GM19328 (cell line): ENCODE data around the gene MSL3B.
"Not testable (repeated sequence)": the region's sequence is repeated elsewhere in the genome, so short reads cannot be mapped to it uniquely, and the experiment has no call there.

Experiments
- ATAC-seq: cut with Tn5 transposase; IDR thresholded peaks from one replicate; pipeline ENCODE4 v1.9.1; 2021; ENCODE audit warnings: mild to moderate bottlenecking, moderate library complexity; ENCODE audit not compliant: unreplicated experiment

Gene MSL3B

DNA sequence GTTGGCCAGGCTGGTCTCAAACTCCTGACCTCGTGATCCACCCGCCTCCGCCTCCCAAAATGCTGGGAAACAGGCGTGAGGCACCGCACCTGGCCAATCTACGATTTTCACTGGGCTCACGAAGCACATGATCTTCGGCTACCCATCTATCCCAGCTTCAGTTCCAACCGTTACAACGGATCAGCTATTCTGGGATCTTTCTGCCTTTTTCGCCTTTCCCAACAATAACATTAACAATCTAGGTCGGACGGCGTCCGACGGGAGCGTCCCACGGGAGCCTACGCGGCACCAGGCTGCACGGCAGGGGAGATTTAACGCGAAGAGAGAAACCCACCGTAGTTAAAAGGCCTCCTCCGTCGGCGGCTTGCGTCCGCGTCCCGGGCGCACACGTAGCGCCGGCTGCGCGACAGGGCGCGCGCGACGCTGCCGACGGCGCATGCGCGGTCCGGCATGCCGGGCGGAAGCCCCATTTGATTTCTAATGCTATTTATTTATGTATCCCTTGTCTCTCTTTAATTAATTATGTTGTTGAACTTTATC, at the start of gene MSL3B:
Gene MSL3B (minus strand): TSS at position 394 of the 540 bp plus-strand sequence.
- ATAC-seq = no peak

DNA sequence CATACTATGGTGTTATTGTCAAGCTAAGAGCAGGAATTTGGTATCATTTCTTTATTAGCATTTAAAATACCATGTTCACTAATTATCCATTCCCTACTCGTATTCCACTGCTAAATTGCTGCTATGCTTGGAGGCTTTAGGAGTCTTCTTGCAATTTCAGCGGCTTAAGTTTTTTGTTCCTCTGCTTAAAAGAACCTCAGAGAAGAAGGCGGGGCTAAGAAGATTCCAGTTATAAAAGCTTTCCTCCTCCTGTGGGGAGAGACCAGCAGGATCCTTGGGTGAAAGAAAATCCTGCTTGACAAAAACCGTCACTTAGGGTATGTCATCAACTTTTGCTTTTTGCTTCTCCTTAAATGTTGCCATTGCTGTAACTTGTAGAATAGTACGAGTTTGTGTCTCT, 48.9 kb upstream of the MSL3B start, which contains the start of gene TRPM8:
Gene TRPM8 (plus strand): TSS at position 258 of the 400 bp plus-strand sequence. CDS start 9,165 bp downstream, outside the sequence.
- no peak for ATAC-seq

DNA sequence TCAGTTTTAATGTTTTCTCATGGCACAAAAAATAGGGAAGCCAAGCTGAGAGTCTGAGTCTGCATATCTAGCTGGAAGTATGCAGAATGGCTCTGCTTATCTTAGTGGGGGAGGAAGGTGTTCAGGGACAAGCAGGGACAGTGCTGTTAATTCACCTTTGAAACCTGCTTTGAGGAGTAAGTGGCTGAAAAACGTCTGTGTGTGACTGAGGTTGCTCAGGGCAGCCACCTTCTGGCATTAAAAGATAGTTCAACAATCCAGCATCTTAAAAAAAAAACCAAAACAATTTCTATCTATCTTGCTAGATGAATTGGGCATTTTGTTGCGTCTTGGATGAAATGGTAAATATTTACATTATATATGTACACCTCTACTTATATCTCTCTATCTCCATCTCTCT, 46.9 kb upstream of the MSL3B start:
- no peak for ATAC-seq

DNA sequence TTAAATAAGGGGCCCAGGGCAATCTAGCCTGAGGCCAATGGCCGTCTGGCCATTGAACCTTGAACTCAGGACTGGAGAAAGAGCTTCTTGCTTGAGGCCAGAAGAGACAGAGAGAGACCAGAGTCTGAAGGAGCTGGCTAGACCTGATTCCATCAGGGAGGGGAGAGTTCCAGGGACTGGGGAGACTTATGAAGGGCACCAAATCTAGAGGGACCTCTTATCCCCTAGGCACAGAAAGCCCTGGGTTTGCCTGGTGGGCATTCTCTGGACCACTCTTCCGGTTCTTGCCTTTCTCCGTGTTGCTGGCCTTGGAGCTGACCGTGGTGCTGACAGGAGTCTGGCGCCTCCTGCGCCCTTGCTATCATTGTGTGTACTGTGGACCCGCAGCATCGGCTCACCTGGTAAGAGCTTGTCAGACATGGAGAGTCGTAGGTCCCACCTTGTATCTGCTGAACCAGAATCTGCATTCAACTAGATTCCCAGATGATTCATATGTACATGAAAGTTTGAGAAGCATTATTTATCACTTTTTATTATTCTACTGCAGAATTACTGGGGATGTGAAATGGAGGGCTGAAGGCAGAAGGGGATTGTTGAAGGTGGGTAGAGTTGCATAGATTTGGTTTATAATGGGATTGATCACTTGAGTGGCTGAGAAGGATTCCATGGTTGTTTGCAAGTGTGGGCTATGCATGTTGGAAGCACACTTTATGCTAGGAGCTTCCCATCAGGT, 44.7 kb upstream of the MSL3B start:
- no peak for ATAC-seq

DNA sequence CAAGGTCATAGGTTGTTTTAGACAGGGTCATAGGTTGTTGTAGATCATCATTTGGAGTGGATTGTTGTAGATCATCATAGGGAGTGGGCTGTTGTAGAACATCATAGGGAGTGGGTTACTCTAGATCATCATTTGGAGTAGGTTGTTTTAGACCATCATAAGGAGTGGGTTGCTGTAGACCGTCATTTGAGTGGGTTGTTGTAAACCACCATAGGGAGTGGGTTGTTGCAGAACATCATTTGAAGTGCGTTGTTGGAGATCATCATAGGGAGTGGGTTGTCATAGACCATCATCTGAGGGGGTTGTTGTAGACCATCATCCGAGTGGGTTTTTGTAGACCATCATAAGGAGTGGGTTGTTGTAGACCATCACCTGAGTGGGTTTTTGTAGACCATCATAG, 39.4 kb upstream of the MSL3B start:
- ATAC-seq = no peak

DNA sequence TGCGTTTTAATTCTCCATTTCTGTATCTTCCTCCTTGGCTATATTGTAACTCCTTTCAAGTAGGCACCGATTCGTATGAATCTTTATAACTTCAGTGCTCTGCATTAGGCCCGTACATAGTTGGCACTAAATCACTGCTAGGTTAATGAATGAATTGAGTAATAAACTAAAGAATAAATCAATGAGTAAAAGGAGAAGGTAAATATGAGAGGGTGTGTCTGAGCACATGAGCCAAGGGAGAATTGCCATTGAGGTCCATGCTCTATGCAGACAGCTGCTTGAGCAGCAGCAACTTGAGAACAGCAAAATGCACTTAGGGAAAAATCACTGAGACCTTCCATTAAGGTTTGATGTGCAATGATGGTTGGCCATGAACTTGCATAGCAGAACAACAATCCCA, 37.8 kb upstream of the MSL3B start:
- ATAC-seq = no peak

DNA sequence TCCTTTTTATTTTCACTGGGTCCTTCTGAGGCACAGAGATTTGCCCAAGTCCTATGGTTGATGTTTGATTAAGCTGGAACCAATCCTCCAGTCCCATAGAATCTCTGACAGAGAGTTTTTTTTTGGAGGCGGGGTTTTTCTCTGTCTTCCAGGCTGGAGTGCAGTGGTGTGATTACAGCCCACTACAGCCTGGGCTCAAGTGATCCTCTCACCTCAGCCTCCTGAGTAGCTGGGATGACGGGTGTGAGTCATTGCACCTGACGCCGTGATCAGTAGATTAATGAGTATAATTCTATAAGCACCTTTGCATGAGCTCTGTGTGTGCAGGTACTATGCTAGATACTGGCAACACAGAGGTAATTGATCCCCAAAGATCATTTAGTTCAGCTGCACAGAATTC, 33.7 kb upstream of the MSL3B start:
- no peak for ATAC-seq

DNA sequence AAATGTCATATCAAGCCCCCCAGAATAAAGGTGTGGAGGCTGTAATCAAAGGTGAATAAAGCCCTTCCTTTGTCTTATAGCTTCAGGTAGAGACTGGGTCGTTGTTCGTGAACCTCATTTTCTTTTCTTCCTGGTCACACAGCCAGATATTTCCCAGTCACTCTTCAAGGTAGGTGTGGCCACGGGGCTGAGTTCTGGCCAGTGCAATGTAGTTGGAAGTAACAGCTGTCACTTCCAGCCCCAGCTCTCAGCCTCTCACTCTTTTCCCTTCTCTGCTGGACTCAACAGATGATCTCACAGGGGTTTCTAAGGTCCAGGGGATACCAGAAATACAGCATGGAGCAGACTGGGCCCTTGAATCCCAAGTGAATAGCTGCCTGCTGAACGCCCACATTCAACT, 33.2 kb upstream of the MSL3B start:
- no peak for ATAC-seq

DNA sequence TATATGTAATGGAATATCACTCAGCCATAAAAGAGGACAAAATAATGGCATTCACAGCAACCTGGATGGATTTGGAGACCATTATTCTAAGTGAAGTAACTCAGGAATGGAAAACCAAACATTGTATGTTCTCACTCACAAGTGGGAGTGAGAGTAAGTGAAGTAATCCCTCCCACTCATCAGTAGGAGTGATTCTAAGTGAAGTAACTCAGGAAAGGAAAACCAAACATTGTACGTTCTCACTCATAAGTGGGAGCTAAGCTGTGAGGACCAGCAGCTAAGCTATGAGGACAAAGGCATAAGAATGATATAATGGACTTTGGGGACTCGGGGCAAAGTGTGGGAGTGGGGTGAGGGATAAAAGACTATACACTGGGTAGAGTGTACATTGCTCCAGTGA, 28.1 kb upstream of the MSL3B start:
- ATAC-seq = not testable (repeated sequence)

DNA sequence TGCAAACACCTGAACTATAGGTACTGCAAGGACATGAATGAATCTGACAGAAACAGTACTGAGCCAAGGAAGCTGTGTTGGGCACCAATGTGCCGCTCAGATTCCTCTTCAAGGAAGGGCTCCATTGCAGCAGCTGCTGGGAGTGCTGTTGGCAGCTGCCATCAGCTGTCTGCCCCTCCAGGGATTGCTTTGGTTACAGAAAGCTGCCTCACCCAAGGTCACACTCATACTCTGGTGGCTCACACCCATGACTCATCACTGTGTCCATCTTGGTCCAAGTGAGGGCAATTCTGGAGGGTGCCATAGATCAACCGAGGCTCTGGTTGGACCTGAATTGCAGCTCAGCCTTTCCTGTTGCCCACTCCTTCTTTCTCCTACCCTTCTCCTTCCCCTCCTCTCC, 24.6 kb upstream of the MSL3B start:
- ATAC-seq = no peak

DNA sequence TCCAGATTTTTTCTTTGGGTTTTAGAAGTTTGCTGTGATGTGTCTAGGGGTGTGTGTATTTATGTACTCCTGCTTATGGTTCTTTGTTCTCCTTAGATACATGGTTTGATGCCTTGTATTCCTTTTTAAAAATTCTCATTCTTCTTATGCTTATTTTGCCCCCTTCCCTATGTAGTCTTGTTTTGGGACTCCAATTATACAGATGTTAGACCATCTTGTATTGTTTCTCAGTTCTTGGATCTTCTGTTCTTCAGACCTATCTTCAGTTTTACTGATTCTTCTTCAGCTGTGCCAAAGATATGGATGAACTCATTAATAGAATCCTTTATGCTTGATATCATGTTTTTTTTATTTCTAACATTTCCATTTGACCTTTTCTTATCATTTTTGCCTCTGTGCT, 14.2 kb upstream of the MSL3B start:
- no peak for ATAC-seq

DNA sequence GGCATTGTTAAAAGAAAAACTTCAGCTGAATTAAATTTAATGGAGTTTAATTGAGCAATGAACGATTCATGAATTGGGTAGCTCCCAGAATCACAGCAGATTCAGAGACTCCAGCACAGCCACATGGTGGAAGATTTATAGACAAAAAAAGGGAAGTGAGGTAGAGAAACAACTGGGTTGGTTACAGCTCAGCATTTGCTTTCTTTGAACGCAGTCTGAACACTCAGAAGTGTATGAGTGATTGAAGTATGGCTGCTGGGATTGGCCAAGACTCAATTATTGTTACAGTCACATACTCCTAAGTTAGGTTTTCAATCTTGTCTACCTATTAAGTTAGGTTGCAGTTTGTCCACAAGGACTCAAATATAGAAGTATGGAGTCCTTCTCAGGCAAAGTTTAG, 3.9 kb upstream of the MSL3B start:
- not testable (repeated sequence) for ATAC-seq

DNA sequence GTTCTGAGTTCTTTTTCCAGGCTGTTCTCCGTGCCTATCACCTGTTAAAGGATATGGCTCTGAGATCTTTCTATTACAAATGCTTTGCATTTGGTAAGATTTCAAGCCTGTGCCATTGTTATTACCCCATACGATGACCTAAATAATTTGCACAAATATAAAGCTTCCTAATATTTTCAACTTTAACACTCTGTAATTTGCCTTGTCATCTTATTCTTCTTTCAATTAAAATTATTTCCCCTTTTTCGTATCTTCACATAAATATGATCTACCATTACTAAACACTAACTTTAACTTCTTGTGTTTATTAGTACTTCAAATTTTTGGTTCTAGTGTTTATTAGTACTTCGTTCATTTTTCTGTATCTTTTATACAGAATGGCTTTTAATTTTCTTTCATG, 3.2 kb upstream of the MSL3B start:
- ATAC-seq = no peak

DNA sequence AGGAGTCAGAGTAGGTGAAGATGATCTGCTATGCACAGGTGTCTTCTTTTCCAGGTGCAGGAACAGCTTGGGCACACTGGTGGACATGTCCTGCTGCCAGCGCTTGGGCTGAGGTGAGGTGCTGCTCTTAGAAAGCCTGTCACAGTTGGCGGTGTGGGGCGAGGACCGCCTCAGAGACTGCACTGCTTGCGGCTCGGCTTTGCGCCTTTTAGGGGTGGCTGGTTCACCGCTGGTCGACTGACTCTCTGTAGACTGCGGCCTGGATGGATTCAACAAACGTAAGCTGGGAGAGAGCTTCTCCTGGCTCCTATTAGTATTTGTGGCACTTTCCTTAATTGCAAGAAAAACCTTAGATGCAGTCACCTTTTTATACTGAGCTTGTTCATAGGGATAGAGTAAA, 1.7 kb downstream of the MSL3B start:
- no peak for ATAC-seq

DNA sequence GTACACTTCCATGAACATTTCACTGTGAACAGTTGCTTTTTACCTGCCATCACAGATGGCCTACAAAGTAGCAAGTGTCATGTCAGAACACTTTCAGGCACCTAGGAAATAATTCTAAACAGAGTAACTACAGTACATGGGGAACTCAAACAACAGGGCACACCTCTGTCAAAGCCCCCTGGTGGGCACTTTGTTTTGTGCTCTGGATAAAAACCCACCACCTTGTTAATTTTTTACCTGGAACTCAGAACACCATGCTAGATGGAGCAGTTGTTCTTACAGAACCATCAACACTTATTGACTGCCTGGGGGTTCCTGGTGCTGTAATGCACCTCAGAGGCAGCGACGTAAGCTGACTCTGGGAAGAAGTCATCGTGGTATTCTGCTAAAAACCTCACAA, 2.3 kb downstream of the MSL3B start:
- no peak for ATAC-seq

DNA sequence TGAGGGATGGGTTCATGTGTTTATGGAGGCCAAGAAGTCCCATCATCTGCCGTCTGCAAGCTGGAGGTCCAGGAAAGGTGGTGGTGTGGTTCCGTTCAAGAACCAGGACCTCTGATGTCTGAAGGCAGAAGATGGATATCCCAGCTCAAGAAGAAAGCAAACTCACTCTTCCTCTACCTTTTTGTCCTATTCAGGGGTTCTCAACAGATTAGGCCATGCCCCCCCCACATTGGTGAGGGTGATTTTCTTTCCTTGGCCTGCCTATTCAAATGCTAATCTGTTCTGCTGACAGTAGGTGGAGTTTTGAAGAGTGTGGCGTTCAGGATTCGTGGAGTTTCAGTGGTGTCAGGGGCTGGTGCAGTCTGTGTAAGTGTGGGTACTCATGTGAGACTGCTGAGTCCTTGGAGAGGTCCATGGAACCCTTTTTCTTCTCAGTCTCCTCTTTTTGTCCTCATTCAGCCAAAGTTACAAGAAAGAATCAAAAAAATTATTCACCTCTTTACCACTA, 5.9 kb downstream of the MSL3B start:
- no peak for ATAC-seq

DNA sequence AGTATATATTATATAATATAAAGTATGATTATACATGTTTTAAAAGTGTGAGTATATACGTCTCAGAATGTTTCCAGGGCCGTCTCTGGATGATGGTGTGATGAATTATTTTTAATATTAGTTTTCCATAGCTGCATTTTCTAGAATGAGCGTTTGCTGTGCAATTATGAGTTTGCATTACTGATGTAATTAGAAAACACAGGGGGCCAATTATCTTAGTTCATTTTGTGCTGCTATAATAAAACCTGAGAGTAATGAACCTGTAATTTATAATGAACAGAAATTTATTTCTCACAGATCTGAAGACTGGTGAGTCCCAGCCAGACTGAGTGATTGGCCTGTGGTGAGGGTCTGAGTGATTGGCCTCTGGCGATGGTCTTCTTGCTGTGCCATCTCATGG, 9.9 kb downstream of the MSL3B start:
- no peak for ATAC-seq

DNA sequence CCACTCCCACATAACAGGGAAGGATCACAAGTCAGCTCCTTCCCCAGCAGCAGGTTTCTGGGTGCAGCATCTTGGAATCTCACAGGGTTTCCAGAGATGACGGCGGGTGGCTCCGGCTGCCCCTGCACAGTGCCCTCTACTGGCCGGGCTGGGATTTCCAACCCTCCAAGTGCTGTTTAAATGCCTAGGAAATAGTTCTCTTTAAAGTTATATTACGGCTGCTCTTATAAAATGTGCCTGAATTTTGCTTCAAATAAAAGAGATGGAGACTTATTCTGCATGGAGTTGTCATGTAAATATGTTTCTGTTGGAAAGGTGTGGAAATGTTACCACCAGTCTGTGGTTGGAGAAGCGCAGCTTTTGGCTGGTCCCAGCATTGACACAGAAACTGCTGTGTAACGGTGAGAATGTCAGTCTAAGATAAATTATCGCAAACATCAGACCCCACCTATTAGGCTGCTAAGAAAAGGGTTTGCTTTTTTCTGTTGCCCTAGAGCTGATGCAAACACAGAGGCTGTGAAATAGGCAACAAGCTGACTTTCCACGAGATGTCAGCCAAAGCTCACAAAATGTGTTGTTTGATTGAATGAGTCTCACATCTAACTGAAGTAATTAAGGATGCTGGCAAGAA, 10.6 kb downstream of the MSL3B start:
- ATAC-seq = no peak

DNA sequence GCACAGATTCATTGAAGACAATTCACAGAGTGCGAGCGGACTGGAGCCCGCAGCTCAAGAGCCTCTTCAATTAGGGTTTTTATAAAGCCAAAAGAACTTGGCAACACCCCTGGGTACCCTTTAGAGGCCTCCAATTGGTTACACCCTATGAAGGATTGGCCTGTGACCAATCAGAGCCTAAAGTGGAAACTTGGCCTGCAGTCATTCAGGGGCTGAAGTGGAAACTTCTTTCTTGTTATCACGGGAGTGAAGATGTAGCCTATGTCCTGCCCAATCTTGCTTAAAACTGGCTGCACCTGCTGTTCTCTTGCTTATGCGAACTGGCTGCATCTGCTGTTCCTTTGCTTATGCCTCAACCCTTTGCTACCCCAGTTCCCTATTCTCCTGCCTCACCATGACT, 12.0 kb downstream of the MSL3B start:
- ATAC-seq = no peak

DNA sequence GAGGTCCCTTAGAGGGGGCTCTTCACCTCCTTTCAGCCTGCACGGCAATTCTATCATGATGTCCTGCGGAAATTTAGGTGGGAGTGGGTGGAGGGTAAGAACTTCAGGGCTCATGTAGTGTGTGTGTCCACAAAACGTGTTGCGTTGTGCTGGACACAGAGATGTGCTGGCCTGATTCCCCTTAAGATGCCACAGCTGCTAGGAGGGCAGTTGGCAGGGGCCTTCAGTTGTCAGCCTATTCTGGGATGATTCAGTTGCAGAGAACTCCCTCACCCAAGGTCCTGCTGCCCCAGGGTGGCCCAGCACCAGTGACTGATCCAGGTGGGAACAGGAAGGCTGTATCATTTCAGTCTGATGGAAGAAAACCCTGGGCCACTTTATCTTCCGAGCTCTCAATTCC, 12.8 kb downstream of the MSL3B start:
- no peak for ATAC-seq

DNA sequence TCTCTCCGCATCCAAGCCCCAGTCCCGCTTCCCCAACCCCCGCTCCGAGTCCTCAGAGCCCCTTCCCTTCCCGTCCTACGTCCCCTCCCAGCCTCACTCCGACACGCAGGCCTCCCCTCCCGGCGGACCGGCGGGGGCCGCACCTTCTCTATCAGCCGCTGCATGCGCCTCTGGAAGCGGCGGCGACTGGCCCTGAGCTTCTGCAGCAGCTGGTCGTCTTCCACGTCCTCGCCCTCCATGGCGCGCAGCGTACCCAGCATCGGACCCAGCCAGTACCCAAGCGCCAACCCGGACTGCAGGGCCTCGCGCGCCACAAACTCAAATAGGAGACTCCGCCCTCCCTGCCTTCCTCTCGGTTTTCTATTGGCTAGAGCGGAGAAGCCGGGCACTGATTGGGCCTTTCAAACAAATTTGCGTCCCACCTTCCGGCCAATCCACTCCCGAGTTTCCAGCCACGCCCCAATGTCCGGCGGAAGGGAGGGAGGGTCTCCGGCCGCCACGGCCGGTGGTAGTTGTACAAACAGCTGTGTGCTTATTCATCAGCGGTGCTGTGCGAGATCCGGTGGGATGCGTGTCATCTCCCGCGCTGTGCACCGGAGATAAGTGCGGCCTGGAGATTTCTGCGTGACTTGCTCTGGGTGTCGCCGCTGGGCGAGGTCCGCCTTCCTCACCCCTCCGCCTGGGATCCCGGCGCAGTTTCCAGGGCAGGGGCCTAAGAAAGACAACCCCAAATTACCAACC, 13.8 kb downstream of the MSL3B start, which contains the start of gene HJURP:
Gene HJURP (minus strand): TSS at position 295 of the 741 bp plus-strand sequence. CDS start 35 bp downstream, at position 260.
- ATAC-seq = peak; percentile 92
